Activated CD4-positive, alpha-beta T cell treated with anti-CD3 and anti-CD28 coated beads for 1 hour (primary cell): ENCODE data around the gene CDK8.
"Not testable (repeated sequence)": the region's sequence is repeated elsewhere in the genome, so short reads cannot be mapped to it uniquely, and the experiment has no call there.

Experiments used
- DNase-seq: peaks from one replicate; pipeline ENCODE4 v3.0.0-alpha.2; 2020

The CDK8 gene

DNA sequence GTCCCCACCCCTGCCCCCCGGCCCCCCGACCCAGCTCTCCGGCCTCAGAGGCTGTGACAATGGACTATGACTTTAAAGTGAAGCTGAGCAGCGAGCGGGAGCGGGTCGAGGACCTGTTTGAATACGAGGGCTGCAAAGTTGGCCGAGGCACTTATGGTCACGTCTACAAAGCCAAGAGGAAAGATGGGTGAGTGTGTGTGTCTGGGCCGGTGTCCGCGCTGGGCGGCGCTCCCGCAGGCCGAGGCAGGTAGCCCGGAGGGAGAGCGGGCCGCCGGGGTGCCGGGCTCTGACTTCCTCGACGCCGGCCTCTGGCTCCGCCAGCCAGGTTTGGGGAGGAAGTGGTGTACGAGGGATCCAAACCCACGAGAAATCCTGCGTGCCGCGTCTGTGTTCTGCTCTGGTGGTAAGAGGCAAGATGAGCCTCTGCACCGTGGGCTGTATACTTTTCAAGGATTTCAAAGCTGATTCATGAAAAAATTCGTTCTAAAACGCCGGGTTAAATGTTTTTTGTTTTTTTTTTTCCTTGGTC, 718 bp downstream of the CDK8 start:
- peak; percentile 28 for DNase-seq

DNA sequence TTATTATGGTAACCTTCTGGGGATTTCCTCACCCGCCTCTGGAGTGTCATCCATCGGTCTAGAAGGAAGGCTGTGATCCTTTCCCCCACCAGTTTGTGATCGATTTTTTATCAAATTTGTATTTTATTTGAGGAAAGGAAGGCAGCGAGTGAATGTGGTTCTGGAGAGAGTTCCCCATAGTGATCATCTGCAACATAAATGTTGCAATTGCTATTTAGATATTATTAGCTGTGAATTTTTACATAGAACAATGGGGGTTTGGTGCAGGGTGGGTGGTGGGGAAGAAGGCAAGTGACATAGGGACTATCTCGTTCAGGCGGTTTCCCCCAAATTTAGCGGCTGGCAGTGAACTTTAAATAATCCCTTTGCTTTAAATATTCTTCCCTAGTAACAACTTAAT, 1.2 kb downstream of the CDK8 start:
- DNase-seq, result no peak

DNA sequence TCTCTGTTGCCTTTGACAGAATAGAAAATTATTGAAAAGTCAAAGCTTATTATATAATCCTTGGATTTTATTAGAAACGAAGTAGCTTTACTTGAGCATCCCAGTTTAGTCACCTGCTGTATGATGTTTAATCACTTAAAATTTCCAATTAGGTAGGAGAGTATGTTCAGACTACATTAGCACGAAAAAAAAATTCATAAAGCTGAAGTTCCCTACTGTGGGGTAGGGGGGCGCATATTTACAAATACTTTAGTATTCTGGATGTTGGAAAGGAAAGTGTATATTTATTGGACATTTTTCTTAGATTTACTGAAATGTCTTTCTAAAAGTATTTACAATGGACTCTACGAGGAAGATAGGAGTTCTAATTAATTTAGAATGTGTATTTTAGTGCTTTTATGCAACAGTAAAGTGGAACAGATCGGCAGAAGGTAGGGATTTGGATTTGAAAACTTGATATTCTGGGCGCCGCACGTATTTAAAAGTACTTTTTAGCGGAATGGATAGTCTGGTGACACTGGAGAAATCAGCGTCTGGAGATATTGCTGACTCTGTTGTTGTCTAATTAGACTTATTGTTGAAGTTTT, 1.9 kb downstream of the CDK8 start:
- no peak for DNase-seq

DNA sequence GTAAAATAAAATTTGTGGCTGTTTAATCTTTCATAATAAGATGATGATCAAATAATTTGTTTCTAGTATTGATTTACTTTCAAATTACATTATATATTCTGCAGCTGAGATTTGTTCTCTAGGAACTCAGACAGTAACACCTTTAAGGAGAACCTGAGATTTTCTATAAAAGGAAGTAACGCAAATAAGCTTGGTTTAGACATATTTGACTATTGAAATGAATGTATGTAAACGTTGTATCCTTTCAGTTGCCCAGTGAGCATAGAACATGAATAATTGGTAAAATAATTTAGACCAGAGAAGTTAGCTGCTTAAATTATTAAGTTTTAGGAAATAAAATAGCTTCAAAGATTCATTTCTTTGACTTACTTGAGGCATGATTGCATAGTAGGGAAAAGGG, 3.1 kb downstream of the CDK8 start:
- DNase-seq, result no peak

- no peak for DNase-seq
These were observed 5.7 kb downstream of the CDK8 start for GRCh38 chr13:26259634-26260033.

DNA sequence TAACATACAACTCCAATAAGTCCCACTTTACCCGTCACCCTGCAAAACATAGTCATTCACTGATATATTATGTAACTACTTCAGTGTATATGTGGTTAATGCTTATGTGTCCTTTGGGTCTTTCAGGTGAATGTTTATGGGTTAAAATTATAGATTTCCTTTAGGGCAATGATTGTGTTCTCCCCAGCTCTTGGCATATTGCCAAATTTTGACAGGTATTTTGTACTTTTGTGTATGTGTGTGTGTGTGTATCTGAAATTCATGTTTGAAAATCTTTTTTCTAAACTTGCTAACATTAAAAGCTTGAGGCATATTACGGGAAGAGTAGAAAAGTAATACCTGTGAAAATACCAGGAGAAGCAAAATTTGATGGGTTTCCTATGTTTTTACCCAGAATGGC, 8.2 kb downstream of the CDK8 start:
- no peak for DNase-seq

- DNase-seq, result no peak
These were observed 12.4 kb downstream of the CDK8 start for GRCh38 chr13:26266311-26266710.

GRCh38 chr13:26270707-26271106, 16.8 kb downstream of the CDK8 start:
- no peak for DNase-seq

- DNase-seq, result no peak
These were observed 18.7 kb downstream of the CDK8 start for GRCh38 chr13:26272621-26273020.

- no peak for DNase-seq
These were observed 26.4 kb downstream of the CDK8 start for GRCh38 chr13:26280295-26280694.

DNA sequence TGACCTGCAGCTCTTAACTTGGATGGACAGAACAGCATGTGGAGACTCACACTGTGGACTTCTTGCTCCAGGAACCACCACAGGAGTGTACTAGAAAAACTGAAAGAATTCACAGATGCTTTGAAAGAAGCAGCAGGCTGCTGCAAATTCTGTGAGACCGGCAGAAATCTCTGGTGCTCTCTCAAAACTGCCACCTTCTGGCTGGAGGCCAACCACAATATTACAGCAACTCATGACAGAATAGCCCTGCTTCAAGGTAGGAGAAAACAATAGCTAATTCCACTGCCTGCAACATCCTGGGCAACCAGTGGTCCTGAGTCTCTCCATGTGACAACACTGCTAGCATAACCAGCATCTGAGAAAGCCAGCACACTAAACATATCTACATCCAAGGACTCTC, 26.9 kb downstream of the CDK8 start:
- DNase-seq, result no peak

- DNase-seq, result not testable (repeated sequence)
These were observed 32.0 kb downstream of the CDK8 start for GRCh38 chr13:26285911-26286310.

- DNase-seq, result not testable (repeated sequence)
These were observed 34.9 kb downstream of the CDK8 start for GRCh38 chr13:26288838-26289237.

- no peak for DNase-seq
These were observed 41.9 kb downstream of the CDK8 start for GRCh38 chr13:26295812-26296211.

GRCh38 chr13:26299168-26299750, 45.3 kb downstream of the CDK8 start:
- DNase-seq, result no peak

- no peak for DNase-seq
These were observed 46.2 kb downstream of the CDK8 start for GRCh38 chr13:26300140-26300539.

DNA sequence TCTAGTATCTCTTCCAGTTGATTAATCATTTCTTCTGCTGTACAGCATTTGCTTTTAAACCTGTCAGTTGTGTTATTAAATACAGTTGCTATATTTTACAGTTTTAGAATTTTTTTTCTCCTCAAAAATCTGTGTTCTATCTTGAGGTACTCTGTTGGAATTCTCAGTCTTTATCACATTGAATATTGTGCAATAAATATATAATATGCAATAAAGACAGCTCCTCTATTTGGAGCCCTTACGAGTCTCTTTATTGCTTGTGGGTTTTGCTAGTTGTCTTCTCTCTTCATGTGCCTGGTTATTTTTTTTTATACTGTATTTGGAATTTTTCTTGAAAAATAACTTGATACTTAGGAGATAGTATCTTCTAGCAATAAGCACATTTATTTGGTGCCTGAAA, 51.7 kb downstream of the CDK8 start:
- DNase-seq, result no peak

GRCh38 chr13:26307701-26308100, 53.8 kb downstream of the CDK8 start:
- no peak for DNase-seq

DNA sequence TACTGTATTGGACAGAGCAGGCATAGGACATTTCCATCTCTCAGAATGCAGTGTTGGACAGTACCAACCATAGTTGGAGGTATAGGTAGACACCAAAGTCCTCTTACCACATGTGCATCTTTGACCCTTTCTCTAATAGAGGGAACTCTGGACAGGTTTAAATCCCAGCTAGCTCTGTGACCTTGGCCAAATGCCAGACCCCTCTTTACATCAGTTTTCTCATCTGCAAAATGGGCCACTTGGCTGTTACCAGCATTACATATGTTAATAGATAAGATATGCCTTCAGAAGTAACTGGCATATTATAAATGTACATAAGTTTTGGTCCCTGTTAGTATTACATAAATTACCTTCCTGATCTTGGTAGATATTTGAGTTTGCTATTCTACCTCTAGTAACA, 54.3 kb downstream of the CDK8 start:
- DNase-seq, result no peak

DNA sequence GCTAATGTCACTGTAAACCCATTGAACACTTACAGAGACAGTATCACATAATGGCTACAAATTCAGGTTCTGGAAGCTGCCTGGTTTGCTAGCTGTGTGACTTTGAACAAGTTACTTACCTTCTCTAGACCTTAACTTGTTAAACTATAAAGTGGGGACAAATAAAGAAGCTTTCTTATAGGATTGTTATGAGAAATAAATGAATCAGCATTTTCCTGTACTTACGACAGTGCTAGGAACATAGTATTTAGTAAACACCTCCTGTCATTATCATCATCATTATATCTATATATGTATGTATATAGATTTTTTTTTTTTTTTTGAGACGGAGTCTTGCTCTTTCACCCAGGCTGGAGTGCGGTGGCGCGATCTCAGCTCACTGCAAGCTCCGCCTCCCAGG, 54.9 kb downstream of the CDK8 start:
- no peak for DNase-seq

- no peak for DNase-seq
These were observed 56.1 kb downstream of the CDK8 start for GRCh38 chr13:26310003-26310402.

- DNase-seq, result no peak
These were observed 56.5 kb downstream of the CDK8 start for GRCh38 chr13:26310470-26310869.

- not testable (repeated sequence) for DNase-seq
These were observed 58.1 kb downstream of the CDK8 start for GRCh38 chr13:26312019-26312418.

DNA sequence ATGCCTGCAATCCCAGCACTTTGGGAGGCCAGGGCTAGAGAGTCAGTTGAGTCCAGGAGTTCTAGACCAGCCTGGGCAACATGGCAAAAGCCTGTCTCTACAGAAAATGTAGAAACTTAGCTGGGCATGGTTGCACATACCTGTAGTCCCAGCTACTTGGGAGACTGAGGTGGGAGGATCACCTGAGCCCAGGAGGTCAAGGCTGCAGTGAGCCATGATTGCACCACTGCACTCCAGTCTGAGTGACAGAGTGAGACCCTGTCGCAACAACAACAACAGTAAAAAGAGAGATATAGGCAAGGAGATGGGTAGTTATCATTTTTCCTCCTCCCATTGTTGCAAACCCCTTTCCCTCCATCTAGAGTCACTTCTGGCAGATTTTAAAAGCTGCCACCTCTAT, 62.2 kb downstream of the CDK8 start:
- not testable (repeated sequence) for DNase-seq

GRCh38 chr13:26320766-26321165, 66.8 kb downstream of the CDK8 start:
- no peak for DNase-seq
